Astrocyte of the spinal cord (primary cell): Measurements from ENCODE around the gene NCOA1.

Experiments
- DNase-seq: peaks from one replicate; pipeline ENCODE4 v3.0.0; 2011; ENCODE audit warnings: low read depth, low spot score
- H3K4me3 ChIP-seq: 2 replicates; pipeline ENCODE4 v1.5.1; 2011; ENCODE audit warnings: low read depth, mild to moderate bottlenecking, low read length, moderate library complexity
- CTCF ChIP-seq: IDR thresholded peaks from 2 replicates; pipeline ENCODE4 v1.5.1; 2012; ENCODE audit warnings: low read depth, mild to moderate bottlenecking, low read length, inconsistent platforms
- in situ Hi-C: cut with HindIII; loops from 2 replicates; pipeline ENCODE4 v1.10.0; 2017; ENCODE audit warnings: low sequenced_read_pairs

NCOA1 gene

GRCh38 chr2:24711865-24712264 lies 220.8 kb downstream of the NCOA1 start:
- no peak overlapping the region for H3K4me3 ChIP-seq
- in situ Hi-C loops = no loop called here
- DNase-seq = no peak
- TF ChIP-seq CTCF = no peak

DNA sequence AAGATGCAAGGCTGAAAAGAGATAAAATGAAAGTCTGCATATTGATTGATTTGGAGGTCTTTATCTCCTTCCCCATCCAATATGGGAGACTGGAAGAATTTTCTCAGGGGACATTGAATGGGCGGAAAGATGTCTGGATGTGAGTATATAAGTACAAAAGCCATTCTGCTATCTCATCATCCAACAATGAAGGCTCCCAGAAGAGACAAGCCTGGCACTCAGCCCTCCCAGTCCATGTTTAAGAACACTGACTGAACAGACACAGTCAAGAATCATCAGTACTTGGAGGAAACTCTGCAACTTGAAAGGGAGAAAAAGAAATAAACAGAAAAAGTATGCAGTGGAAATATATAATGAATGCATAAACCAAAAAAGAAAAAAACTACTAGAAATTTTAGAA lies 221.2 kb downstream of the NCOA1 start:
- DNase-seq = no peak
- no peak for TF ChIP-seq CTCF
- H3K4me3 ChIP-seq = no peak overlapping the region
- in situ Hi-C loops = no loop called here

- no peak for TF ChIP-seq CTCF
- in situ Hi-C loops = no loop called here
- no peak for DNase-seq
- H3K4me3 ChIP-seq = no peak overlapping the region
Observed at GRCh38 chr2:24717263-24717951, 226.4 kb downstream of the NCOA1 start.

GRCh38 chr2:24720310-24720709 lies 229.3 kb downstream of the NCOA1 start:
- DNase-seq = no peak
- no peak for TF ChIP-seq CTCF
- H3K4me3 ChIP-seq = no peak overlapping the region
- in situ Hi-C loops = no loop called here

DNA sequence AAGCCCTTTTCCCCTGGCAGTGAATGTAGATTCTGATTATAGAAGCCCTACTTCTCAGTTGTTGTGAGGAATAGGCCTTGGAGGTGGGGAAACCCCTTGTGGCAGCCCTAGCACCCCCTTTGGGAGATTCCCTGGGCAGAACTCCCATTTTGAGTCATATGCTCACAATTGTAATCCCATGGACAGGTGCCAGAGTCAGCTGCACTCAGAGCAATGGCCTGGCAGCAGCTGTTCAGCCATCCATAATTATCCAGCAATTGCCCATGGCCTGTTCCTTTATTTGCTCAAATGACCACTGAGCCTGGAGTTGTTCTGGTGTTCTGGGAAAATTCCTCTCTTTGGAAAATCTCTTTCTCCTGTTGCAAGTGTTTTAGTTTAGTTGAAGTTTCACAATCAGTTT lies 230.4 kb downstream of the NCOA1 start:
- no peak for TF ChIP-seq CTCF
- H3K4me3 ChIP-seq = no peak overlapping the region
- in situ Hi-C loops = no loop called here
- peak; percentile 86 for DNase-seq

DNA sequence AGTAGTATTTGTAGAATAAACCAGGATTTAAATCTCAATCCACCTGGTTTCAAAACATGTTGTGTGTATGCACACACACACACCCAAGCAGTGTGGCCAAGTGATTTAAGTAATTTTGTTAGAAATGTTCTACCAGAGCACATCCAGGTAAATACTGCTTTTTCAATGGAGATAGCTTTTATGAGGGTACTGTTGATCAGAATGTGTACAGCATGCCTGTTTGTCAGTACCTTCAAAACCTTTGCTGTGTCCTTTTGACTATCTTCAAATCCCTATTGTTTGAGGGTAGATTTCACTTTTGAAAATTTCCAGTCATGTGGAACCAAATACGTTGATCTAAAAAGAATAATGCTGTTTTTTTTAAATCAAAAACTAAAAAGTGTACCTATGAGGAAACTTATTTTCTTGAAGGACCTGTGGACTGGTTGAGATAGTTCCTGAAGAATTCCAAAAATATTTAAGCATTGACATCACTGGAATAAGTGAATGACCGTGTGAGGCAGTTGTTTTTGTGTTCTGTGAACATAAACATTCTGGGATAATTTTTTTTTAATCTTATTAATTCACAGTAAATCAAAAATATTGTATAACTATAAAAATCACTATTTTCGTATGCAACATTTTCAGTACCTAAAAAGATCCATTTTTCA lies 231.2 kb downstream of the NCOA1 start:
- H3K4me3 ChIP-seq = no peak overlapping the region
- TF ChIP-seq CTCF = no peak
- in situ Hi-C loops = no loop called here
- no peak for DNase-seq
